H1 (cell line): Measurements from ENCODE around the gene MEGF11. TPM values are rescaled to one million over a fixed set of nuclear protein-coding genes. Genes with fewer than 3 reads are reported as not detected.

ENCODE experiments used
- EP300 ChIP-seq, 2 experiments: IDR thresholded peaks; 1 replicate in 1 of 2; 2 replicates in 1 of 2; pipeline ENCODE4 v1.6.1; 2011 to 2012; ENCODE audit warnings: low read depth in 2 of 2, low read length in 2 of 2, mild to moderate bottlenecking in 2 of 2, borderline replicate concordance in 1 of 2, inconsistent platforms in 1 of 2, moderate library complexity in 1 of 2
- GABPA ChIP-seq: IDR thresholded peaks from 2 replicates; pipeline ENCODE4 v1.6.1; 2011; ENCODE audit warnings: mild to moderate bottlenecking, low read length, moderate library complexity, borderline replicate concordance; ENCODE audit not compliant: insufficient read depth
- RFX5 ChIP-seq: IDR thresholded peaks from 2 replicates; pipeline ENCODE4 v1.6.1; 2011; ENCODE audit warnings: low read depth, low read length, improper control_type of control experiment, borderline replicate concordance
- SRF ChIP-seq: IDR thresholded peaks from 2 replicates; pipeline ENCODE4 v1.6.1; 2011; ENCODE audit warnings: mild to moderate bottlenecking, low read depth, low read length, moderate library complexity
- polyA plus RNA-seq, 7 experiments: library from polyadenylated mRNA; depleted of rRNA in 3 of 7; stranded (reverse) in 5 of 7; unstranded in 2 of 7; fragments of >200 nt in 5 of 7; fragments of 200-250 nt in 2 of 7; gene quantifications; 1 replicate in 5 of 7; 2 replicates in 1 of 7; 4 replicates in 1 of 7; pipeline versions ENCODE4 v1.2.1 to v1.2.3, GENCODE V29; 2011 to 2013; ENCODE audit warnings: missing spikeins in 2 of 7, mixed read lengths in 2 of 7
- total RNA-seq: library from RNA; stranded (reverse); fragmentation: NEBNext Ultra II Directional; extraction: Animal tissue kit (Norgen Biotek cat#: 25700); gene quantifications from 2 replicates; pipeline ENCODE4 v1.2.1, GENCODE V29; 2021
- TF ChIP-seq, protein P1 (sequence below): fragments of 300-600 bp; sonication (generic); IDR thresholded peaks from 2 replicates; pipeline ENCODE4 v1.7.1; 2012; ENCODE audit warnings: low read length, moderate library complexity, mild to moderate bottlenecking, inconsistent platforms; ENCODE audit not compliant: insufficient replicate concordance
- TF ChIP-seq, protein P2 (sequence below): IDR thresholded peaks from 2 replicates; pipeline ENCODE4 v1.6.1; 2011; ENCODE audit warnings: low read length, improper control_type of control experiment
- TF ChIP-seq, protein P3 (sequence below), 3 experiments: IDR thresholded peaks; 1 replicate in 2 of 3; 2 replicates in 1 of 3; pipeline versions ENCODE4 v1.5.1 to v1.6.1; 2011; ENCODE audit warnings: low read length in 3 of 3, mild to moderate bottlenecking in 3 of 3, inconsistent platforms in 2 of 3, low read depth in 1 of 3, moderate library complexity in 1 of 3; ENCODE audit not compliant: insufficient read depth in 1 of 3; ENCODE audit errors: control extremely low read depth in 1 of 3

The MEGF11 gene
- total and polyA plus RNA-seq, 2 of the 8 experiments (the other 6 are each of a cell fraction or from before 2014, with no cell fraction given): 4.4 to 4.8 TPM

DNA sequence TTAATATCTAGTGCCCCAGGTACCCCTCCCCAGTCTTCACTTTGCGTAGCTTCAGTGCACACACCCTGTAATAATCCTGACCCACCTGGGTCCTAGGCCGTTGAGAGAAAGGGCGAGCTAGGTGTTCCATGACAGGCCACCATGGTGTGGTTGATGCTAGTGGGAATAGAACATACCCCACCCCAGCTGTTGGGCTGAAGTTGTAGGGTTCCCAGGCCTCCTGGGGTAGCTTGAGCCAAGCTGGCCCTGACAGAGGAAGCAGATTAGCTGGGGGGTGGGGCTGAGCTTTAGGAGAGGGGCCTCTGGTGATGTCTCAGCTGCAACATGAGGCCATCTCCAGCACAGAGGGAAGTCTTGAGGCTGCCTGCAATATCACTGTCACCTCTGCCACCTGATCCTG is 343.7 kb downstream of the MEGF11 start (continued):
- TF ChIP-seq, protein P1, sequence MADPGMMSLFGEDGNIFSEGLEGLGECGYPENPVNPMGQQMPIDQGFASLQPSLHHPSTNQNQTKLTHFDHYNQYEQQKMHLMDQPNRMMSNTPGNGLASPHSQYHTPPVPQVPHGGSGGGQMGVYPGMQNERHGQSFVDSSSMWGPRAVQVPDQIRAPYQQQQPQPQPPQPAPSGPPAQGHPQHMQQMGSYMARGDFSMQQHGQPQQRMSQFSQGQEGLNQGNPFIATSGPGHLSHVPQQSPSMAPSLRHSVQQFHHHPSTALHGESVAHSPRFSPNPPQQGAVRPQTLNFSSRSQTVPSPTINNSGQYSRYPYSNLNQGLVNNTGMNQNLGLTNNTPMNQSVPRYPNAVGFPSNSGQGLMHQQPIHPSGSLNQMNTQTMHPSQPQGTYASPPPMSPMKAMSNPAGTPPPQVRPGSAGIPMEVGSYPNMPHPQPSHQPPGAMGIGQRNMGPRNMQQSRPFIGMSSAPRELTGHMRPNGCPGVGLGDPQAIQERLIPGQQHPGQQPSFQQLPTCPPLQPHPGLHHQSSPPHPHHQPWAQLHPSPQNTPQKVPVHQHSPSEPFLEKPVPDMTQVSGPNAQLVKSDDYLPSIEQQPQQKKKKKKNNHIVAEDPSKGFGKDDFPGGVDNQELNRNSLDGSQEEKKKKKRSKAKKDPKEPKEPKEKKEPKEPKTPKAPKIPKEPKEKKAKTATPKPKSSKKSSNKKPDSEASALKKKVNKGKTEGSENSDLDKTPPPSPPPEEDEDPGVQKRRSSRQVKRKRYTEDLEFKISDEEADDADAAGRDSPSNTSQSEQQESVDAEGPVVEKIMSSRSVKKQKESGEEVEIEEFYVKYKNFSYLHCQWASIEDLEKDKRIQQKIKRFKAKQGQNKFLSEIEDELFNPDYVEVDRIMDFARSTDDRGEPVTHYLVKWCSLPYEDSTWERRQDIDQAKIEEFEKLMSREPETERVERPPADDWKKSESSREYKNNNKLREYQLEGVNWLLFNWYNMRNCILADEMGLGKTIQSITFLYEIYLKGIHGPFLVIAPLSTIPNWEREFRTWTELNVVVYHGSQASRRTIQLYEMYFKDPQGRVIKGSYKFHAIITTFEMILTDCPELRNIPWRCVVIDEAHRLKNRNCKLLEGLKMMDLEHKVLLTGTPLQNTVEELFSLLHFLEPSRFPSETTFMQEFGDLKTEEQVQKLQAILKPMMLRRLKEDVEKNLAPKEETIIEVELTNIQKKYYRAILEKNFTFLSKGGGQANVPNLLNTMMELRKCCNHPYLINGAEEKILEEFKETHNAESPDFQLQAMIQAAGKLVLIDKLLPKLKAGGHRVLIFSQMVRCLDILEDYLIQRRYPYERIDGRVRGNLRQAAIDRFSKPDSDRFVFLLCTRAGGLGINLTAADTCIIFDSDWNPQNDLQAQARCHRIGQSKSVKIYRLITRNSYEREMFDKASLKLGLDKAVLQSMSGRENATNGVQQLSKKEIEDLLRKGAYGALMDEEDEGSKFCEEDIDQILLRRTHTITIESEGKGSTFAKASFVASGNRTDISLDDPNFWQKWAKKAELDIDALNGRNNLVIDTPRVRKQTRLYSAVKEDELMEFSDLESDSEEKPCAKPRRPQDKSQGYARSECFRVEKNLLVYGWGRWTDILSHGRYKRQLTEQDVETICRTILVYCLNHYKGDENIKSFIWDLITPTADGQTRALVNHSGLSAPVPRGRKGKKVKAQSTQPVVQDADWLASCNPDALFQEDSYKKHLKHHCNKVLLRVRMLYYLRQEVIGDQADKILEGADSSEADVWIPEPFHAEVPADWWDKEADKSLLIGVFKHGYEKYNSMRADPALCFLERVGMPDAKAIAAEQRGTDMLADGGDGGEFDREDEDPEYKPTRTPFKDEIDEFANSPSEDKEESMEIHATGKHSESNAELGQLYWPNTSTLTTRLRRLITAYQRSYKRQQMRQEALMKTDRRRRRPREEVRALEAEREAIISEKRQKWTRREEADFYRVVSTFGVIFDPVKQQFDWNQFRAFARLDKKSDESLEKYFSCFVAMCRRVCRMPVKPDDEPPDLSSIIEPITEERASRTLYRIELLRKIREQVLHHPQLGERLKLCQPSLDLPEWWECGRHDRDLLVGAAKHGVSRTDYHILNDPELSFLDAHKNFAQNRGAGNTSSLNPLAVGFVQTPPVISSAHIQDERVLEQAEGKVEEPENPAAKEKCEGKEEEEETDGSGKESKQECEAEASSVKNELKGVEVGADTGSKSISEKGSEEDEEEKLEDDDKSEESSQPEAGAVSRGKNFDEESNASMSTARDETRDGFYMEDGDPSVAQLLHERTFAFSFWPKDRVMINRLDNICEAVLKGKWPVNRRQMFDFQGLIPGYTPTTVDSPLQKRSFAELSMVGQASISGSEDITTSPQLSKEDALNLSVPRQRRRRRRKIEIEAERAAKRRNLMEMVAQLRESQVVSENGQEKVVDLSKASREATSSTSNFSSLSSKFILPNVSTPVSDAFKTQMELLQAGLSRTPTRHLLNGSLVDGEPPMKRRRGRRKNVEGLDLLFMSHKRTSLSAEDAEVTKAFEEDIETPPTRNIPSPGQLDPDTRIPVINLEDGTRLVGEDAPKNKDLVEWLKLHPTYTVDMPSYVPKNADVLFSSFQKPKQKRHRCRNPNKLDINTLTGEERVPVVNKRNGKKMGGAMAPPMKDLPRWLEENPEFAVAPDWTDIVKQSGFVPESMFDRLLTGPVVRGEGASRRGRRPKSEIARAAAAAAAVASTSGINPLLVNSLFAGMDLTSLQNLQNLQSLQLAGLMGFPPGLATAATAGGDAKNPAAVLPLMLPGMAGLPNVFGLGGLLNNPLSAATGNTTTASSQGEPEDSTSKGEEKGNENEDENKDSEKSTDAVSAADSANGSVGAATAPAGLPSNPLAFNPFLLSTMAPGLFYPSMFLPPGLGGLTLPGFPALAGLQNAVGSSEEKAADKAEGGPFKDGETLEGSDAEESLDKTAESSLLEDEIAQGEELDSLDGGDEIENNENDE: no peak
- TF ChIP-seq, protein P2, sequence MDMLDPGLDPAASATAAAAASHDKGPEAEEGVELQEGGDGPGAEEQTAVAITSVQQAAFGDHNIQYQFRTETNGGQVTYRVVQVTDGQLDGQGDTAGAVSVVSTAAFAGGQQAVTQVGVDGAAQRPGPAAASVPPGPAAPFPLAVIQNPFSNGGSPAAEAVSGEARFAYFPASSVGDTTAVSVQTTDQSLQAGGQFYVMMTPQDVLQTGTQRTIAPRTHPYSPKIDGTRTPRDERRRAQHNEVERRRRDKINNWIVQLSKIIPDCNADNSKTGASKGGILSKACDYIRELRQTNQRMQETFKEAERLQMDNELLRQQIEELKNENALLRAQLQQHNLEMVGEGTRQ: no peak
- TF ChIP-seq RFX5: no peak
- no peak for TF ChIP-seq EP300 (IDR thresholded peaks at IDR 0.05; ENCODE audit: borderline replicate concordance in 1 of 2, low read depth in 2 of 2, low read length in 2 of 2)
- no peak for TF ChIP-seq SRF
- TF ChIP-seq, protein P3, sequence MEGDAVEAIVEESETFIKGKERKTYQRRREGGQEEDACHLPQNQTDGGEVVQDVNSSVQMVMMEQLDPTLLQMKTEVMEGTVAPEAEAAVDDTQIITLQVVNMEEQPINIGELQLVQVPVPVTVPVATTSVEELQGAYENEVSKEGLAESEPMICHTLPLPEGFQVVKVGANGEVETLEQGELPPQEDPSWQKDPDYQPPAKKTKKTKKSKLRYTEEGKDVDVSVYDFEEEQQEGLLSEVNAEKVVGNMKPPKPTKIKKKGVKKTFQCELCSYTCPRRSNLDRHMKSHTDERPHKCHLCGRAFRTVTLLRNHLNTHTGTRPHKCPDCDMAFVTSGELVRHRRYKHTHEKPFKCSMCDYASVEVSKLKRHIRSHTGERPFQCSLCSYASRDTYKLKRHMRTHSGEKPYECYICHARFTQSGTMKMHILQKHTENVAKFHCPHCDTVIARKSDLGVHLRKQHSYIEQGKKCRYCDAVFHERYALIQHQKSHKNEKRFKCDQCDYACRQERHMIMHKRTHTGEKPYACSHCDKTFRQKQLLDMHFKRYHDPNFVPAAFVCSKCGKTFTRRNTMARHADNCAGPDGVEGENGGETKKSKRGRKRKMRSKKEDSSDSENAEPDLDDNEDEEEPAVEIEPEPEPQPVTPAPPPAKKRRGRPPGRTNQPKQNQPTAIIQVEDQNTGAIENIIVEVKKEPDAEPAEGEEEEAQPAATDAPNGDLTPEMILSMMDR (IDR thresholded peaks at IDR 0.05; ENCODE audit: control extremely low read depth in 1 of 3, insufficient read depth in 1 of 3, low read depth in 1 of 3, low read length in 3 of 3): no peak
- TF ChIP-seq GABPA: no peak
